DND-41 (cell line): Measurements from ENCODE around the gene HSPG2.
"Not testable (repeated sequence)": the region's sequence is repeated elsewhere in the genome, so short reads cannot be mapped to it uniquely, and the experiment has no call there.

Experiments
- CTCF ChIP-seq: IDR thresholded peaks from 2 replicates; pipeline ENCODE4 v1.5.1; 2012; ENCODE audit warnings: borderline replicate concordance, low read length, moderate library complexity, mild to moderate bottlenecking; ENCODE audit not compliant: poor library complexity, severe bottlenecking; ENCODE audit errors: extremely low read depth
- EZH2 ChIP-seq: IDR thresholded peaks from 3 replicates; pipeline ENCODE4 v1.6.1; 2012; ENCODE audit warnings: borderline replicate concordance, low read depth, mild to moderate bottlenecking, moderate library complexity, low read length, inconsistent platforms; ENCODE audit not compliant: severe bottlenecking

GRCh38 chr1:21776925-21777324 is 160.2 kb downstream of the HSPG2 start:
- not testable (repeated sequence) for TF ChIP-seq CTCF, EZH2
